Cardiac fibroblast (primary cell): ENCODE measurements around the gene CNGB1.
"Not testable (repeated sequence)": the region's sequence is repeated elsewhere in the genome, so short reads cannot be mapped to it uniquely, and the experiment has no call there.

Experiments used
- DNase-seq, 2 donors: peaks; one replicate each; pipeline versions ENCODE4 v3.0.0 to v3.0.0-alpha.2; 2010; ENCODE audit warnings: low read depth in 2 of 2
- H3K4me3 ChIP-seq, 2 donors: replicated peaks in 1 of 2; 1 replicate in 1 of 2; 2 replicates in 1 of 2; pipeline ENCODE4 v1.5.1; 2011; ENCODE audit warnings: low read depth in 2 of 2, low read length in 2 of 2, mild to moderate bottlenecking in 2 of 2, moderate library complexity in 1 of 2
- TF ChIP-seq, protein P1 (sequence below): IDR thresholded peaks from one replicate; pipeline ENCODE4 v1.5.1; 2011; ENCODE audit warnings: low read depth, mild to moderate bottlenecking, low read length, inconsistent platforms

CNGB1 gene

DNA sequence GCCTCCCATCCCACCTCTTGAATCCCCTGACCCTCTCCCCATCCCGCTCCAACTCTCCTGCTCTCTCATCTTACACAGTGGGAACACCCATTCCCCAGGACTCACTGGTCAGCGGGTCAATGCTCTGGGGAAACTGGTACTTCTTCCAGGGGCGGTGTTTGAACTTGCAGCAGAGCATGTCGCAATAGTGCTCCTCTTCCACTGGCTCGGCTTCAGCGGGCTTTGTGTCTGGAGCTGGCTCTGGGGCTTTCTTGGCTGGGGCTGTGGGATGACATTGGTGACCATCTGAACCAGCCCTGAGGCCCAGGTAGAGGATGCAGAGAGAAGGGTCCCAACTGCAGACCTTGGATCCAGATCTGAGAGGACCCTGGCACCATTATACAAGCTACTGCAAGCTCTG lies 51.9 kb downstream of the CNGB1 start:
- H3K4me3 ChIP-seq, result no peak overlapping the region
- TF ChIP-seq, protein P1, sequence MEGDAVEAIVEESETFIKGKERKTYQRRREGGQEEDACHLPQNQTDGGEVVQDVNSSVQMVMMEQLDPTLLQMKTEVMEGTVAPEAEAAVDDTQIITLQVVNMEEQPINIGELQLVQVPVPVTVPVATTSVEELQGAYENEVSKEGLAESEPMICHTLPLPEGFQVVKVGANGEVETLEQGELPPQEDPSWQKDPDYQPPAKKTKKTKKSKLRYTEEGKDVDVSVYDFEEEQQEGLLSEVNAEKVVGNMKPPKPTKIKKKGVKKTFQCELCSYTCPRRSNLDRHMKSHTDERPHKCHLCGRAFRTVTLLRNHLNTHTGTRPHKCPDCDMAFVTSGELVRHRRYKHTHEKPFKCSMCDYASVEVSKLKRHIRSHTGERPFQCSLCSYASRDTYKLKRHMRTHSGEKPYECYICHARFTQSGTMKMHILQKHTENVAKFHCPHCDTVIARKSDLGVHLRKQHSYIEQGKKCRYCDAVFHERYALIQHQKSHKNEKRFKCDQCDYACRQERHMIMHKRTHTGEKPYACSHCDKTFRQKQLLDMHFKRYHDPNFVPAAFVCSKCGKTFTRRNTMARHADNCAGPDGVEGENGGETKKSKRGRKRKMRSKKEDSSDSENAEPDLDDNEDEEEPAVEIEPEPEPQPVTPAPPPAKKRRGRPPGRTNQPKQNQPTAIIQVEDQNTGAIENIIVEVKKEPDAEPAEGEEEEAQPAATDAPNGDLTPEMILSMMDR, result no peak
- no peak for DNase-seq

DNA sequence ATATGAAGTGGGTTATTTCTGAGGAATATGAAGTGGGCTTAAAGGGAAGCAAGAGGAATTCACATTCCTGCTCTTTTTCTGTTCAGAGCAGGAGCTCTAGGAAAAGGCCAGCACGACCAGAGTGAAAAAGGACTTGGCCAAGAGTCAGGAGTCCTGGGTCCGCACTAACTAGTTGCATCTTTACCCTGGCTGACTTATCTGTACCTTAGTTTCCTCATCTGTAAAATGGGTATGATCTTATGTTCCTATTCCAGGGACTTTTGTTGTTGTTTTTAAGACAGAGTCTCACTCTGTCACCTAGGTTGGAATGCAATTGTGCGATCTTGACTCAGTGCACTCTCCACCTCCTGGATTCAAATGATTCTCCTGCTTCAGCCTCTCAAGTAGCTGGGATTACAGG lies 52.5 kb downstream of the CNGB1 start:
- H3K4me3 ChIP-seq, result no peak overlapping the region
- no peak for DNase-seq
- TF ChIP-seq, protein P1, result no peak

- H3K4me3 ChIP-seq, DNase-seq: not testable (repeated sequence)
These were observed 53.0 kb downstream of the CNGB1 start for GRCh38 chr16:57917929-57918328.

- not testable (repeated sequence) for DNase-seq, H3K4me3 ChIP-seq
These were observed 53.4 kb downstream of the CNGB1 start for GRCh38 chr16:57917489-57917888.

DNA sequence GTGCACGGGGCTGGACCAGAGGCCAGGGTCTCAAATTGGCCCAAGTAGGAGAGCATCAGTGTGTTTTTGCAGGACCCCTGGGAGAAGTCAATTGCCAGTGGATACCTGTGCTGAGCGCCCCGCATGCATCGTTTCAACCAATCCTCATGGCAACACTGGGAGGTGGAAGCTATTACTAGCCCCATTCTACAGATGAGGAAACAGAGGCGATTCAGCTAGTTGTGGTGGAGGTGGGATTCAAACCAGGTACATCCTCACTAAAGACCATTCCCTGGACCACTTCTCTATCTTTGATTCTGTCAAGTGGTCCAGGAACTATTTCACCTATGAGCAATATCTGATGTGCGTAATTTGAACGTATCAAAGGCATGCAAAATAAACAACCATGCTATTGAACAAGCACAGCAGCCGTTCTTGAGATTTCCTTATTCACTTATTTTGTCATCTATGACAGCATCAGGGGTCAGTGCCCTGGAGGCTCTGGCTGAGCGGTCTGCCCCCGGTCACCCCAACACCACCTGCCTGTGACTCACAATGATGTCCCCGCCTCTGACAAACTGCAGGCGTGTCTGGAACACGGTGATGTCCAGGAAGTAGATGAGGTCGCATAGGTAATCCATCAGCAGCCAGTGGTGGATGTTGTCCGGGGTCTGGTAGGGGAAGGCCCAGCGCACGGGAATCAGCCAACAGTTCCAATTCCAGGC lies 54.0 kb downstream of the CNGB1 start:
- H3K4me3 ChIP-seq, result no peak overlapping the region
- TF ChIP-seq, protein P1, result no peak
- DNase-seq, result peak in 1 of 2 donors; percentile 36

DNA sequence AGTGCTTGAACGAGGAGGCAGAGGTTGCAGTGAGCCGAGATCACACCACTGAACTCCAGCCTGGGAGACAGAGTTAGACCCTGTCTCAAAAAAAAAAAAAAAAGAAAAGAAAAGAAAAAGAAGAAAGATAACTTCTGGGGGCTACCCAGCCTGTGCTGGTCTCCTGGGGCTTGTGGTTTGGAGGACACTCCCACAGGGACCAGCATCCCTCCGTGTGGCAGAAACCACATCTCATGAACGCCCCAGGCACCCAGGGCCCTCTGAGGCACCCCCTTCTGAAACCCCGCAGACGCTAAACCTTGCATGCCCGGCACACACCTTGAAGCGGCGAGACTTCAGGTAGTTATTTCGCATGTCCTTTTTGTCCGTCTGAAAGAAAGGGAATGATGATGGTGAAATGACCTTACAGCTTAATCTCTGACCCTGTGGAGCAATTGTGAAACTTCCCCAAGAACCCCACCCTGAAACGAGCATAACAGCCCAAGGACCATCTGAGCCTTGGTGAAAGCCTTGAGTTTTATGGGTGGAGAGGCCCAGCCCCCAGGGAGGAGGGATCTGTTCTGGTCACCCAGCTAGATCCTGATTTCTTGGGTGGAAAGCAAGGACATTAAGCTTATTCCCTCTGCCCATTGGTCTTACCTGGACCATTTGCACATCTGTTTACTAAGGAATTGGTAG lies 55.0 kb downstream of the CNGB1 start:
- TF ChIP-seq, protein P1, result no peak
- DNase-seq, result no peak
- no peak overlapping the region for H3K4me3 ChIP-seq

DNA sequence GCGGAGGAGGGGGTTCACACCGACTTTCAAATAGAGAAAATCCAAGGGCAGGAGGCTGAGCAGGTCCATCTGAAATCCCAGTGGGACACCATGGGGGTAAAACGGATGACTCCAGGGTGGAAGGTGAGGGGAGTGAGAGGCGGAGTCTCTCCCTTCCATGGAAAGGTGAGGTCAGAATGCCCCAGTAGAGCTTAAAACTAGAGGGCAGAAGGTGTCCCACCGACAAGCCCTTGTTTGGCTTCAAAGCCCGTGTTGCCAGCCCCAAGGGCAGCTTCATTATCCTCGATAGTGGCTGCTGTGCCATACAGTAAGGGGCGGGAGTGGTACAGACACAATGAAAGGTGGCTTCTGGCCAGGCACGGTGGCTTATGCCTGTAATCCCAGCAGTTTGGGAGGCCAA lies 55.7 kb downstream of the CNGB1 start:
- TF ChIP-seq, protein P1, result no peak
- H3K4me3 ChIP-seq, result no peak overlapping the region
- DNase-seq, result no peak
